ENCODE measurements around the gene TAS2R9.

- no peak for TF ChIP-seq EZH2 (optimal IDR thresholded peaks at IDR 0.05; ENCODE audit: low read depth, low read length)
- TF ChIP-seq, protein P1, sequence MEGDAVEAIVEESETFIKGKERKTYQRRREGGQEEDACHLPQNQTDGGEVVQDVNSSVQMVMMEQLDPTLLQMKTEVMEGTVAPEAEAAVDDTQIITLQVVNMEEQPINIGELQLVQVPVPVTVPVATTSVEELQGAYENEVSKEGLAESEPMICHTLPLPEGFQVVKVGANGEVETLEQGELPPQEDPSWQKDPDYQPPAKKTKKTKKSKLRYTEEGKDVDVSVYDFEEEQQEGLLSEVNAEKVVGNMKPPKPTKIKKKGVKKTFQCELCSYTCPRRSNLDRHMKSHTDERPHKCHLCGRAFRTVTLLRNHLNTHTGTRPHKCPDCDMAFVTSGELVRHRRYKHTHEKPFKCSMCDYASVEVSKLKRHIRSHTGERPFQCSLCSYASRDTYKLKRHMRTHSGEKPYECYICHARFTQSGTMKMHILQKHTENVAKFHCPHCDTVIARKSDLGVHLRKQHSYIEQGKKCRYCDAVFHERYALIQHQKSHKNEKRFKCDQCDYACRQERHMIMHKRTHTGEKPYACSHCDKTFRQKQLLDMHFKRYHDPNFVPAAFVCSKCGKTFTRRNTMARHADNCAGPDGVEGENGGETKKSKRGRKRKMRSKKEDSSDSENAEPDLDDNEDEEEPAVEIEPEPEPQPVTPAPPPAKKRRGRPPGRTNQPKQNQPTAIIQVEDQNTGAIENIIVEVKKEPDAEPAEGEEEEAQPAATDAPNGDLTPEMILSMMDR (IDR thresholded peaks at IDR 0.05; ENCODE audit: low read length) = no peak
Observed at GRCh38 chr12:10838461-10838860, 28.5 kb upstream of the TAS2R9 start.

Data from MM.1S (cell line).